GM12864 (cell line): ENCODE measurements around the gene SYT8.

Experiments used
- DNase-seq: peaks from one replicate; pipeline ENCODE4 v3.0.0-alpha.2; 2011; ENCODE audit warnings: low read depth
- H3K4me3 ChIP-seq: 2 replicates; pipeline ENCODE4 v1.5.1; 2011; ENCODE audit warnings: mild to moderate bottlenecking, low read depth, low read length, control low read depth
- TF ChIP-seq, protein P1 (sequence below): IDR thresholded peaks from 2 replicates; pipeline ENCODE4 v1.5.1; 2011; ENCODE audit warnings: low read depth, mild to moderate bottlenecking, moderate library complexity, low read length, control low read depth, inconsistent platforms; ENCODE audit errors: missing control alignments

Gene SYT8

DNA sequence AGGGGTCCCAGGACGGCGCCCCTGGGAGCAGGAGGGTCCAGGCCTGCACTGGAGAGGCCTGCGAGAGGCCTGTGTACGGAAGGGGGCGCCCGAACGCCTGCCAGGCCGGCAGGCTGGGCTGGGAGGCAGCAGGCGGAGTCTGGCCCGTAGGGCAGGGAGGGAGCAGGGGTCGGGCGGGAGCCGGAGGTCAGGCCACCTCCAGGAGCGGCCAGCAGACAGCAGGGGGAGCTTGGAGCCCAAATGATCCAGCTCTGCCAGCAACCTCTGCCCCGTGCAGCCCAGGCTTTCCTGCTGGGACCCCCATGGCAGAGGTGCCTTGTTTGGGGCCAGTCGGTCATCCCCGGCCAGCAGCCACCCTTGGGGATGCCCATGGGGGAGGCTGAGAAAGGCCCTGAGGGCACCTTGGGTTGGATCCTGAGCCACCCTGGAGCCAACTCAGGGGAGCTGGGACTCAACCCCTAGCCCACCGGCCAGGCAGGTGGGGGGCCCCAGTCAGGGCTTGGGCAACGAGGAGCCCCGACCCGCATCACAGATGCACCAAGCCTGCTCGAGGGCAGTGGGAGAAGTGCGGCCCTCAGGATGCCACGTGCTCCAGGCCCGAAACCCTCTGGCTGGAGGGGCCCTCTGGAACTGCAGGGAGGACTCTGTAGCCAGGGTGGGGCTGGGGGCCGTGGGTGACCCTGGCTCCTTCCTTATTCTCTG lies 9.6 kb upstream of the SYT8 start:
- no peak for DNase-seq
- no peak overlapping the region for H3K4me3 ChIP-seq
- TF ChIP-seq, protein P1, sequence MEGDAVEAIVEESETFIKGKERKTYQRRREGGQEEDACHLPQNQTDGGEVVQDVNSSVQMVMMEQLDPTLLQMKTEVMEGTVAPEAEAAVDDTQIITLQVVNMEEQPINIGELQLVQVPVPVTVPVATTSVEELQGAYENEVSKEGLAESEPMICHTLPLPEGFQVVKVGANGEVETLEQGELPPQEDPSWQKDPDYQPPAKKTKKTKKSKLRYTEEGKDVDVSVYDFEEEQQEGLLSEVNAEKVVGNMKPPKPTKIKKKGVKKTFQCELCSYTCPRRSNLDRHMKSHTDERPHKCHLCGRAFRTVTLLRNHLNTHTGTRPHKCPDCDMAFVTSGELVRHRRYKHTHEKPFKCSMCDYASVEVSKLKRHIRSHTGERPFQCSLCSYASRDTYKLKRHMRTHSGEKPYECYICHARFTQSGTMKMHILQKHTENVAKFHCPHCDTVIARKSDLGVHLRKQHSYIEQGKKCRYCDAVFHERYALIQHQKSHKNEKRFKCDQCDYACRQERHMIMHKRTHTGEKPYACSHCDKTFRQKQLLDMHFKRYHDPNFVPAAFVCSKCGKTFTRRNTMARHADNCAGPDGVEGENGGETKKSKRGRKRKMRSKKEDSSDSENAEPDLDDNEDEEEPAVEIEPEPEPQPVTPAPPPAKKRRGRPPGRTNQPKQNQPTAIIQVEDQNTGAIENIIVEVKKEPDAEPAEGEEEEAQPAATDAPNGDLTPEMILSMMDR = peak; percentile 62

DNA sequence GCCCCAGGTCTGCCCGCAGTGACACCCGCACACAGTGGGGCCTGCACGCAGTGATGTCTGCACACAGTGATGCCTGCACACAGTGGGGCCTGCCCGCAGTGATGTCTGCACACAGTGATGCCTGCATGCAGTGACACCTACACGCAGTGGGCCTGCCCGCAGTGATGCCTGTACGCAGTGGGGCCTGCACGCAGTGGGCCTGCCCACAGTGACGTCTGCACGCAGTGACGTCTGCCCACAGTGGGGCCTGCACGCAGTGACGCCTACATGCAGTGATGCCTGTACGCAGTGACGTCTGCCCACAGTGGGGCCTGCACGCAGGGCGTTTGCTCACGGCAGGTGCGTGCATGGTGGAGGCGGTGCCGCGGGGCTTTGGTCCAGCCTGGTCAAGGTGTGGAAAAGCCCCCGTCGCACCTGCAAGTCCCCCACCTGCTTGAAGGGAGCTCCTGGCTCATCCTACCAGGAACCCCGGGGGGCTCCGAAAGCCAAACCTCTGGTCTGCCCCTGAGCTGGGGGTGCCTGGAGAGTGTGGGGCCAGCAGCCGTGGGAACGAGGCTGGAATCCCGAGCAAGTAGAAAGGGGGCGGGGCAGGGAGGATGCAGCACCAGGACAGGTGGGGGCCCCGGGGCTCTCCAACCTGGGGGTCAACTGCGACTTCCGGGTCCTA lies 8.9 kb upstream of the SYT8 start:
- no peak overlapping the region for H3K4me3 ChIP-seq
- TF ChIP-seq, protein P1 = no peak
- DNase-seq = no peak

DNA sequence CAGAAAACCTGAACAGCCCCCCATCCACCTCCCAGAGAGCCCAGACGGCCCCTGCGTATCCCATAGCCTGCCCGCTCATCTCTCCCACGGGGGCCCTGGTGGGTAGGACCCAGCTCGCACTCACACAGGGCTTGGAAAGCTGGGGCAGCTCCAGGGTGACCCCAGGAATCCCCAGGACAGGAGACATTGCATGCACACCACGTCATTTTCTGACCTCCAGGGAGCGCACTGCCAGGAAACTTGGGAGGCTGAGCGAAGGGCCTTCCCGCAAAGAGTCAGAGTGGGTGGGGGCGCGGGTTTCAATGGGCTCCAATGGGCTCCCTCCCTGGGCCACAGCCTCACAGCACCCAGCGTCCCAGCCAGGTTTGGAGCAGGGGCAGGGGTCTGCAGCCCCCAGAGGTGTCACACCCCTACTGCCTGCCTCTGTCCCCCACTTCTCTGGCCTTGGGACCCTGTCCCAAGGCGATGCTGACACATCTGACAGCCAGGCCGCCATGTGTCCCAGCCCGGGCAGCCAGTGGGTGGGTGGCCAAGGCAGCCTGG lies 8.2 kb upstream of the SYT8 start:
- no peak for DNase-seq
- TF ChIP-seq, protein P1 = no peak
- H3K4me3 ChIP-seq = no peak overlapping the region

DNA sequence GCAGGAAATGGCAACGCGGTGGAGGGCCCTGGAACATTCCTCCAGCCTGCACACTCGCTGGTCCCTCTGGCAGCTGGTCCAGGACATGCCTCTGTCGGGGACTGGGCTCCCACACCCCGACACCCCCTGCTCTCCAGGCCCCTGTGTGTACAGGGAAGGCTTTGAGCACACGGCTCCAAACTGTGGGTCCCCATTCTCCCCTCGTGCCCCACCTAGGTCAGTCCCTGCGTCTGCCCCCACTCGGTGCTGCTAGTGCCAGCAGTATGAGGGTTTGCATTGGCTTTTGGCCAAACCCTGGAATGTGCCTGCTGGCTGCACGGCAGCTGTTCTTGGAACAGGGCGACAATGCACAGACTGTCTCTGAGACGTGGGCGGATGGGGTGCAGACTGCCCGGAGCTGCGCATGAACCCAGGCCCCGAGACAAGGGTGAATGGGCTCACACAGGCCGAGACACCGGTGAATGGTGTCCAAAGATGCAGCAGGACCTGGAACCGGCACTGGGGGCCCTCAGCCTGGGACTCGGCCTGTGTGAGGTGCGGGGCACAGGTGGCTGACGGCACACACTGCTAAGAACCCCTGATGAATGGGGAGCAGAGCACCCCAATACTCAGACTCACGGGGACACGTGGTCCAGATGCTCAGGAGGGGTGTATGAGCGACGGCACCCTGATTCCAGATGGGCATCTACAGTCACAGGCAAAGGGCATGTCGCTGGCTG lies 7.5 kb upstream of the SYT8 start:
- TF ChIP-seq, protein P1 = no peak
- DNase-seq = no peak
- no peak overlapping the region for H3K4me3 ChIP-seq

DNA sequence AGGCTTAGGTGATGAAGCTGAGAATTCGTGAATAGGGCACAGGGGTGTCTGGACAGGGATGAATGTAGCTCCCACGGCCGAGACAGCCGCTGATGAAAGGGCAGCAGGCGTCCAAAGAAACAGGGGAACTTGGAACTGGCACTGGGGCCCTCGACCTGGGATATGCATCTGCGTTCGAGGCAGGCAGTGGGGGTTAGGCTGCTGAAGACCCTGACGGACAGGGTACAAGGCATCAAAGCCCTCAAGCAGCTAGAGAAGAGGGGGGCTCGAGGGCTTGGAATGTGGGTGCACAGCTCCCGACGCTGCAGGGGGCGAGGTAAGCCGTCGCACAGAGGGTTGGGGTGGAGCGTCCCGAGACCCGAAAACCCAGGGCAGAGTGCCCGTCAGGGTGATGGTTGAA lies 6.9 kb upstream of the SYT8 start:
- TF ChIP-seq, protein P1 = no peak
- no peak overlapping the region for H3K4me3 ChIP-seq
- no peak for DNase-seq

DNA sequence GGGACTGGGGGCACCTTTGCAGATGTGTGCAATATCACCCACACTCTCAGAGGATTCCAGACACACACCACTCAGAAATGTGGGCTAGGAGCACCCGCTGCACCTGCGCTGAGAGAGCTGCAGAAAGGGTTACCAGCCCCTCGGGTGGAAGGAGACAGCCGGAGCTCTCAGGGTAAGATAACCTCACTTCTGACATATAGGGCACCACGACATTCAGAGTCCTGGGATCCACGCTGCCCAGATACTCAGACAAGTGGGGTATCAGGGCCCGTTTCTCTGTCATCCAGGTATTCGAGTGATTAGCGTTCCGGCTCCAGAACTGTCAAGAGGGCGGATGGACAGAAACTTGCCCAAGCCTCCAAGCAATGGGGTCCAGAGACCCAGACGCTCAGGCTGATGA lies 6.2 kb upstream of the SYT8 start:
- DNase-seq = no peak
- no peak overlapping the region for H3K4me3 ChIP-seq
- TF ChIP-seq, protein P1 = no peak
